GM12891 (cell line): ENCODE measurements around the gene CHRDL2.
A peak's percentile ranks its signal among the peaks of the same experiment; 100 is the strongest.
"Not testable (repeated sequence)": the region's sequence is repeated elsewhere in the genome, so short reads cannot be mapped to it uniquely, and the experiment has no call there.

Experiments
- PAX5 ChIP-seq: IDR thresholded peaks from 2 replicates; pipeline ENCODE4 v1.6.1; 2011; ENCODE audit warnings: low read length, moderate library complexity, mild to moderate bottlenecking; ENCODE audit not compliant: insufficient read depth, severe bottlenecking
- POLR2A ChIP-seq: IDR thresholded peaks from 2 replicates; pipeline ENCODE4 v1.6.1; 2011; ENCODE audit warnings: low read depth, low read length, control low read depth
- POLR2AphosphoS5 ChIP-seq: IDR thresholded peaks from 2 replicates; pipeline ENCODE4 v1.6.1; 2011; ENCODE audit warnings: low read depth, low read length, control low read depth
- POU2F2 ChIP-seq: IDR thresholded peaks from 2 replicates; pipeline ENCODE4 v1.6.1; 2011; ENCODE audit warnings: low read depth, mild to moderate bottlenecking, control low read depth, low read length, moderate library complexity
- TAF1 ChIP-seq: IDR thresholded peaks from 2 replicates; pipeline ENCODE4 v1.6.1; 2011; ENCODE audit warnings: low read depth, low read length, control low read depth

DNA sequence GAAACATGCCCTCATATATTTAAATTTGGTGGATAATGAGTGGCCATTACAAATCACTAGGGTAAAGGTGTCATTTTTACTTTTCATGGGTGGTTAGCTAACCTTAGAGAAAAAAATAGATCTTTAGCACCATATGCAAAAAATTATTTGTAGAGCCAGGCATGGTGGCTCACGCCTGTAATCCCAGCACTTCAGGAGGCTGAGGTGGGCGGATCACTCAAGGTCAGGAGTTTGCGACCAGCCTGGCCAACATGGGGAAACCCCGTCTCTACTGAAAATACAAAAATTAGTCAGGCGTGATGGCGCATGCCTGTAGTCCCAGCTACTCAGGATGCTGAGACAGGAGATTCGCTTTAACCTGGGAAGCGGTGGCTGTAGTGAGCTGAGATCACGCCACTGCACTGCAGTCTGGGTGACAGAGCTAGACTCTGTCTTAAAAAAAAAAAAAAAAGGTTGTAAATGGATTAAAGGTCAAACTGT is 37.0 kb upstream of the CHRDL2 start:
- not testable (repeated sequence) for TF ChIP-seq POLR2A, POLR2AphosphoS5, TAF1, POU2F2
- TF ChIP-seq PAX5: peak; percentile 55
